NCI-H345 (cell line): ENCODE measurements around the gene GPHN.

Experiments used
- DNase-seq: peaks from one replicate; lab custom pipeline; 2025; lab: John Stamatoyannopoulos, UW

The GPHN gene

GRCh38 chr14:66959437-66960050, 451.6 kb downstream of the GPHN start:
- DNase-seq, result no peak

DNA sequence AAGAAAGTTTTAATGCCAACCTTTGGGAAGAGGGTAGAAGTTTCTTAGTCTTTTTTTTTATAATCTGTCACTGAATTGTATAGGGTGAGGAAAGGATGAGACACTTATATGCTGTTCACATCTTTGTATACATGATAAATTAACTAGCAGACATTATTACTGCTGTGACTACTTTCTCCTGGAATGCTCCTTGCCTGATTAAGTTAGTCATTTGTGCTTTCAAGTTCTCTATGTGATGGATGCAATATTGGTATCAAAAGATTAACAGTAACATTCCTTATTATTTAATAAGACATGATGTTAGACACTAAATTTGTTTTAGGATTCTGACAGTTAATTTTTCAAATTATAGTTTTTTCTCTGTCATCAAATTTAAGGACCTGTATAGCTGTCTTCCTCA, 457.9 kb downstream of the GPHN start:
- no peak for DNase-seq

- no peak for DNase-seq
Measured at GRCh38 chr14:66972469-66972868, 464.5 kb downstream of the GPHN start.

DNA sequence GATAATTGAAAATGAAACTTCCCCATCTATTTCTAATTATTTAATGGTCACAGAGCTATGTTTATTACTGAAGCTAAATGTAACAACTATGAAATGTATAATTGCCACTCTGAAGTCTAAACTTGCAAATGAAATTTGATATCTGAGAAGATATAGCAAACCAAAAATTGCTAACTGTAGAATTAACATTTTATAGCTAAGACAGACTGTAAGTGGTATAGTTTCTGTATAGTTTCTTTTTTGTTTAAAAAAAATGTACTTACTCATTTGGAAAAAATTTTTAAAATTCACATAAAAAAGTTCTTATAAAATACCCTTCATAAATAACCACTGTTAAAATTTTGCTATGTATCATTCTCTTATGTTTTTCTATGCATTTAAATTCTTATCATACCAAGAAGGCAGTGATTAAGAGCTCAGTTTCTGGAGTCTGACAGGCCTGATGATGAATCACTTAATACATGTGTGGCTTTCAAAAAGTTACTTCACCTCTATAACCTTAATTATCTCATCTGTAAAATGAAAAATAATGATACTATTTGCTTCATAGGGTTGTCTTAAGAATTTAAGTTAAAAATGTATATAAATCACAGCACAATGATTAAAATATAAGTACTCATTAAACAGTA, 466.6 kb downstream of the GPHN start:
- DNase-seq, result no peak

- no peak for DNase-seq
Measured at GRCh38 chr14:66975251-66975650, 467.3 kb downstream of the GPHN start.

DNA sequence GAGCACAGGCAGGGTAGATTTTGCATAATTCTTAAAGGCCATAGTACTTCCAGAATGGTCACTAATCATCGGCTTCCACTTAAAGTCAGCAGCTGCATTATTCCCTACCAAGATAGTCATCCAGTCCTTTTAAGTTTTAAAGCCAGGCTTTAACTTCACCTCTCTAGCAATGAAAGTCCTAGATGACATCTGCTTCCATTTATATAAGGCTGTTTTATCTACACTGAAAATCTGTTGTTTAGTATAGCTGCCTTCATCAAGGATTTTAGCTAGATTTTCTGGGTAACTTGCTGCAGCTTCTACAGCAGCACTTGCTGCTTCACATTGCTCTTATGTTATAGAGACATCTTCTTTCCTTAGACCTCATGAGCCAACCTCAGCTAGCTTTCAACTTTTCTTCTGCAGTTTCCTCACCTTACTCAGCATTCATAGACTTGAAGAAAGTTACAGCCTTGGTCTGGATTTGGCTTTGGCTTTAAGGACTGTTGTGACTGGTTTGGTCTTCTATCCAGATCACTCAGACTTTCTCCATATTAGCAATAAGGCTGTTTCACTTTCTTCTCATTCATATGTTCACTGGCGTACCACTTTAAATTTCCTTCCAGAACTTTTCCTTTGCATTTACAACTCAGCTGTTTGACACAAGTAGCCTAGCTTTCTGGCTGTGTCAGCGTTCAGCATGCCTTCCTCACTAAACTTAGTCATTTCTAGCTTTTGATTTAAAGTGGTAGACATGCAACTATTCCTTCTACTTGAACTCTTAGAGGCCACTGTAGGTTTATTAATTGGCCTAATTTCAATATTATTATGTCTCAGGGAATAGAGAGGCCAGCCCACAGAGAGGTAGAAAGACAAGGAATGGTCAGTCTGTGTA, 471.4 kb downstream of the GPHN start:
- no peak for DNase-seq

GRCh38 chr14:66982247-66982646, 474.3 kb downstream of the GPHN start:
- no peak for DNase-seq

DNA sequence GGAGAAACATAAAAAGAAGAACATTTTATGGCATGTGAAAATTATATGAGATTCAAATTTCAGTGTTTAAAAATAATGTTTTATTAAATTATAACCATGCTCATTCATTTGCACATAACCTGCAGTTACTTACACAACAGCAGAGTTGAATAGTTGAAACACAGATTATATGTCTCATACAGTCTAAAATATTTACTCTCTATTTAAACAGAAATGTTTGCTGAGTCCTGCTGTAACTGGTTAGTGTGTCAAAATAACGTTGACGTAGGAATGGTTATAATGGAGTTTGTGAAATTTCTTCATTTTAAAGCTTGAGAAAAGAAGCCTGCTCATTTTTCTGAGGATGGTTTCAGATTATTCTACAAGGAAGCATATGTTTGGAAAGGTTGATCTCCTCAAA, 484.8 kb downstream of the GPHN start:
- DNase-seq, result no peak

DNA sequence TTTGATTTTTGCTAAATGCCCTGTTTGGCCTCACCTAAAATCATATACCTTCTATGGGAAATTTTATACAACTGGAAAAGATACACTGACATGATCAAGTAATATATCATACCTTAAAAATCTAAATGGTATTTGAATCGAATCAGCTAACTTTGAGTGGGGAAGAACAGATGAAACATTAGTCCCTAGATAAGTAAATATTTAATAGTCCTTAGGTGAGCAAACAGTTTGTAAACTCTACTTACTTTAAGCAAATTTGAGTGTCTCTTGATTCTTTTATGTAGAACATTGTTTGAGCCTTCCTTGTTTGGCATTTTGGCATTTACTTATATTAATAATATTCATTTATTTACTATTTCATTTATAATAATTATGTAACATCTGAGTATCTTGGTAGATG, 485.6 kb downstream of the GPHN start:
- no peak for DNase-seq

DNA sequence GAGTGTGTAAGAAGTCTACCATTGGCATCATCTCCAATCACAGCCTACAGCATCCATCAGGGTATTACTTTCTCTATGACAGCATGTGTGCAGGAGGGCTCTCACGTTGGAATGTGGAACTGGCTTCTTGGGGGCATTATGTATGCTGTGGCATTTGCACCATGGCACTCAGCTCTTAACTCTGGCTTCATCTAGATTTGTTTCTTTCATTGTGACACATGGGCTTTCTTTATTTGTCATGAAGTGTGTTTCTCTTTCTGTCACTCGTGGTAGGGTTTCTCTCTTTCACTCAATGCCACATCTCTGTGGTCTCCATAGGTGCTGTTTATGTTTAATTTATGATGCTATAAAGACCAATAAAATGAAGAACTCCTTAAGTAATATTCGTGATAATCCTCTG, 490.1 kb downstream of the GPHN start:
- no peak for DNase-seq

GRCh38 chr14:66999978-67000377, 492.0 kb downstream of the GPHN start:
- no peak for DNase-seq

- no peak for DNase-seq
Measured at GRCh38 chr14:67002994-67003753, 495.2 kb downstream of the GPHN start.

DNA sequence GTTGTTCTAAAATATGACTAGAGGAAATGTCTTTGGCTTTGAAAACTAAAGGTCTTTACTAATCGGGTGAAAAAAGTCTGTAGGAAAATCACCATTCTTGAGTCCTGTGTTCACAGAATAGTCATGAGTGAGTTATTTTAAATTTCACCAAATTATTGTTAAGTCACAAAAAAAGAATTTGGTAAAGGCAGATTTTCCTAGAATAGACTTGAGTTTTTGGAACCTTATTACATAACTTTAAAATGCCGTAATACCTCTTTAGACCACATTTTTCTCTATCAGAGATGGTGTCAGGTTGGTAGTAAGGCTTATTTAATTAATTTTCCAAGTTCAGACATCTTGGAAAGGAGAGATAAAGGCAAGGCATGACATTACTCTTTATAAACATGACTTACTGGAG, 496.6 kb downstream of the GPHN start:
- DNase-seq, result no peak

- DNase-seq, result no peak
Measured at GRCh38 chr14:67010602-67011001, 502.7 kb downstream of the GPHN start.

GRCh38 chr14:67016856-67017255, 508.9 kb downstream of the GPHN start:
- DNase-seq, result no peak

DNA sequence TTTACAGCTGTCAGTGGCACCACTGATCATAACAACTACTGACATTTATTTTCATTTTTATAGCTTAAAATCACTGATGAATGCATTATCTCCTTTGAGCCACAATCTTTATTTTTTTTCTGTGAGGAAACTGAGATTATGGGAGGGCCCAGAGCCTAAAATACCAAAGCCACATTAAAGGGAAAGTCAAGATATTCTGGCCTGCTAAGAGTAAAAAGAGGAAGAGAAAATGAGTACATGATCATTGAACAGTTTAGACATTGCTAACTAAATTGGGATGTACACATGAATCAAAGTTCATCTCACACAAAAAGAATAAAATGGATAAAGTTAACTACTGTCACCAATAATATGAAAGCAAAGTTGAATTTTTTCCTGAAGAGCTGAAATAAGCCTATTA, 510.8 kb downstream of the GPHN start:
- DNase-seq, result no peak

DNA sequence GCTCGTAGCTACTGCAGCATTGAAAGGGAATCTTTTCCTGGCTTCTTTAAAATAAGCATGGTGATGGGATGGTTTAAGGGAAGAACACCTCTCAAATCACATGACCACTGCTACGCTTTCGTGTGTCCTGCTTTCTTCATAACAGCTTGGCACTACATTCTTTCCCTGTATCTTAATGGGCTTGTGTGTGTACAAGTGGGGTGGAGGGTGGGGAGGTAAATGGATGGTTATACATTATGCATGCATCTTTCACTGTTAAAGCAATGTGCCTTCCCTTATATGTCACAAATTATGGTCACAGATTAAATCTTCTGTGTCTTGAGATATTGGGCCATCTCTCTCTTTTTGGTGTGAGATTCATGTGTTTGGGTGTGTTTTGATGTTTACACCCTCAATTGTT, 511.8 kb downstream of the GPHN start:
- DNase-seq, result no peak

- no peak for DNase-seq
Measured at GRCh38 chr14:67031920-67032774, 524.2 kb downstream of the GPHN start.

- DNase-seq, result no peak
Measured at GRCh38 chr14:67045440-67045839, 537.5 kb downstream of the GPHN start.

- DNase-seq, result no peak
Measured at GRCh38 chr14:67050896-67051295, 542.9 kb downstream of the GPHN start.

GRCh38 chr14:67056684-67057083, 548.7 kb downstream of the GPHN start:
- no peak for DNase-seq

DNA sequence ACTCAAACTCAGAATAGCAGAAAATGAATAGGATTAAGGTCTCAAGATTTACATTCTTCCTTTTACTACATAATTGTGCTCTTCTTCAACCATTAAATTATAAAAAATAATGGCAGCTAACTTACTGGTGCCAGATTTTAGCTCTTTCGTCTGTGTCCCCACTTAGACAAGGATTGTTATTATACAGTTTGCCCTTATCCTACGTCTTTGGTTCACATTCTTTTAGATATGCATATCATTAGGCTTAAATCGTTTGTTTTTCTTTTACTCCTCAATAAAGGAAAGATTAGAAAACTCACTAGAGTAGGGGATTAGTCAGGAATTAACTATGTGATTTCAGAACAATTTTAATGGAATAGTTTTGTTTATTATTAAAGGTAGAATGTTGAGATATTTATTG, 551.6 kb downstream of the GPHN start:
- DNase-seq, result no peak
